Neural cell (in vitro differentiated cells): ENCODE results near the gene TPD52L1. TPM values are rescaled to one million over a fixed set of nuclear protein-coding genes. Genes with fewer than 3 reads are reported as not detected.
"Not testable (repeated sequence)": the region's sequence is repeated elsewhere in the genome, so short reads cannot be mapped to it uniquely, and the experiment has no call there.

Experiments used
- H2AFZ ChIP-seq: fragments of 200-600, 300-800 bp; sonication (generic), shearing (Covaris generic); 2 replicates; pipeline ENCODE4 v1.6.0; 2014; ENCODE audit warnings: low read depth, mild to moderate bottlenecking, antibody characterized with exemption, low read length, moderate library complexity
- H3F3A ChIP-seq: fragments of 200-600 bp; shearing (Covaris generic); 2 replicates; pipeline ENCODE4 v1.6.1; 2016; ENCODE audit warnings: mild to moderate bottlenecking, moderate library complexity, mixed read lengths, antibody characterized with exemption, low read length; ENCODE audit not compliant: insufficient read depth, poor library complexity, severe bottlenecking
- H3K27ac ChIP-seq: fragments of 200-600, 300-800 bp; sonication (generic), shearing (Covaris generic); 2 replicates; pipeline ENCODE4 v1.5.1; 2014; ENCODE audit warnings: mild to moderate bottlenecking, low read length, moderate library complexity
- H3K27me3 ChIP-seq: fragments of 300-800, 200-600 bp; sonication (generic), shearing (Covaris generic); 2 replicates; pipeline ENCODE4 v1.6.0; 2014; ENCODE audit warnings: mild to moderate bottlenecking, low read depth, low read length, moderate library complexity; ENCODE audit not compliant: insufficient read depth
- H3K36me3 ChIP-seq: fragments of 300-800, 200-600 bp; sonication (generic), shearing (Covaris generic); 2 replicates; pipeline ENCODE4 v1.5.1; 2014; ENCODE audit warnings: mild to moderate bottlenecking, antibody characterized with exemption, low read length, moderate library complexity; ENCODE audit not compliant: insufficient read depth
- H3K4me2 ChIP-seq: fragments of 300-800, 200-600 bp; sonication (generic), shearing (Covaris generic); 2 replicates; pipeline ENCODE4 v1.6.0; 2014; ENCODE audit warnings: mild to moderate bottlenecking, low read length
- H3K4me3 ChIP-seq: fragments of 300-800, 200-600 bp; sonication (generic), shearing (Covaris generic); 2 replicates; pipeline ENCODE4 v1.5.1; 2014; ENCODE audit warnings: mild to moderate bottlenecking, low read length, moderate library complexity
- H3K79me2 ChIP-seq: fragments of 200-600 bp; shearing (Covaris generic); replicated peaks from 2 replicates; pipeline ENCODE4 v1.6.0; 2014; ENCODE audit warnings: mild to moderate bottlenecking, low read length, moderate library complexity; ENCODE audit not compliant: insufficient read depth
- H3K9ac ChIP-seq: fragments of 300-800, 200-600 bp; sonication (generic), shearing (Covaris generic); 2 replicates; pipeline ENCODE4 v1.6.1; 2016; ENCODE audit warnings: mild to moderate bottlenecking, low read length, mixed read lengths
- H3K9me2 ChIP-seq: fragments of 200-600 bp; shearing (Covaris generic); 2 replicates; pipeline ENCODE4 v1.6.1; 2016; ENCODE audit warnings: mild to moderate bottlenecking, low read length, mixed read lengths; ENCODE audit not compliant: insufficient read depth
- H3K9me3 ChIP-seq: fragments of 200-600, 300-800 bp; sonication (generic), shearing (Covaris generic); 2 replicates; pipeline ENCODE4 v1.6.1; 2016; ENCODE audit warnings: mild to moderate bottlenecking, mixed run types, low read length, moderate library complexity, mixed read lengths
- H4K20me1 ChIP-seq: fragments of 200-600 bp; shearing (Covaris generic); 2 replicates; pipeline ENCODE4 v1.6.1; 2016; ENCODE audit warnings: mild to moderate bottlenecking, mixed run types; ENCODE audit not compliant: insufficient read depth
- CTCF ChIP-seq: fragments of 450-650 bp; IDR thresholded peaks from 2 replicates; pipeline ENCODE4 v1.5.1; 2014; ENCODE audit warnings: antibody characterized with exemption, mild to moderate bottlenecking, moderate library complexity; ENCODE audit not compliant: poor library complexity, severe bottlenecking
- EP300 ChIP-seq: fragments of 450-650 bp; conservative IDR thresholded peaks from 2 replicates; pipeline ENCODE4 v1.6.1; 2014; ENCODE audit warnings: antibody characterized with exemption, mild to moderate bottlenecking, moderate library complexity; ENCODE audit not compliant: poor library complexity, severe bottlenecking
- RAD21 ChIP-seq: fragments of 450-650 bp; conservative IDR thresholded peaks from 2 replicates; pipeline ENCODE4 v1.6.1; 2014; ENCODE audit warnings: antibody characterized with exemption, mild to moderate bottlenecking, moderate library complexity
- REST ChIP-seq: IDR thresholded peaks from 2 replicates; pipeline ENCODE4 v1.6.1; 2012; ENCODE audit warnings: borderline replicate concordance
- SMC3 ChIP-seq: fragments of 450-650 bp; conservative IDR thresholded peaks from 2 replicates; pipeline ENCODE4 v1.6.1; 2014; ENCODE audit warnings: antibody characterized with exemption, mild to moderate bottlenecking, moderate library complexity; ENCODE audit not compliant: poor library complexity
- TAF1 ChIP-seq: IDR thresholded peaks from 2 replicates; pipeline ENCODE4 v1.6.1; 2012; ENCODE audit warnings: low read depth
- polyA plus RNA-seq: library from polyadenylated mRNA; depleted of rRNA; stranded (reverse); fragments of >200 nt; gene quantifications from 2 replicates; pipeline ENCODE4 v1.2.3, GENCODE V29; 2014

TPD52L1 gene
- polyA plus RNA-seq, 1 donor from 2014 or later: 8.9 TPM

- Histone ChIP-seq H3K27me3 (peaks cover 32% of the 10 kb centered on the region), H2AFZ (no peak overlapping the region), H3K9me3 (no peaks in the 10 kb centered on the region), H3K4me2 (no peak overlapping the region), H3K27ac (no peak overlapping the region), H3K9ac (no peak overlapping the region), H3K36me3 (no peaks in the 10 kb centered on the region), H3K9me2 (no peaks in the 10 kb centered on the region), H3F3A (no peaks in the 10 kb centered on the region), H4K20me1 (no peaks in the 10 kb centered on the region), H3K79me2 (no peaks in the 10 kb centered on the region), H3K4me3 (no peak overlapping the region)
- TF ChIP-seq TAF1: no peak
- TF ChIP-seq EP300: no peak
- TF ChIP-seq SMC3: no peak
- TF ChIP-seq CTCF: no peak
- no peak for TF ChIP-seq REST
- TF ChIP-seq RAD21: no peak
Measured at GRCh38 chr6:125157725-125158124, 4.2 kb downstream of the TPD52L1 start.

GRCh38 chr6:125163339-125163738 lies 9.8 kb downstream of the TPD52L1 start:
- not testable (repeated sequence) for H3K4me2 ChIP-seq, H4K20me1 ChIP-seq, H3K27me3 ChIP-seq, H3K79me2 ChIP-seq, H2AFZ ChIP-seq, H3K9me3 ChIP-seq, H3K36me3 ChIP-seq, H3K9me2 ChIP-seq, H3F3A ChIP-seq, H3K9ac ChIP-seq, H3K4me3 ChIP-seq, H3K27ac ChIP-seq

GRCh38 chr6:125163811-125164210 lies 10.2 kb downstream of the TPD52L1 start:
- Histone ChIP-seq H3K4me3 (no peak overlapping the region), H3F3A (no peaks in the 10 kb centered on the region), H3K9ac (no peak overlapping the region), H3K4me2 (no peak overlapping the region), H3K9me2 (no peaks in the 10 kb centered on the region), H4K20me1 (no peaks in the 10 kb centered on the region), H3K36me3 (no peaks in the 10 kb centered on the region), H2AFZ (no peak overlapping the region), H3K27me3 (no peaks in the 10 kb centered on the region), H3K9me3 (no peaks in the 10 kb centered on the region), H3K79me2 (no peaks in the 10 kb centered on the region), H3K27ac (no peak overlapping the region)
- TF ChIP-seq EP300: no peak
